Ascending aorta (tissue), 2 donors: Measurements from ENCODE around the gene ZFYVE9. TPM values are rescaled to one million over a fixed set of nuclear protein-coding genes. Genes with fewer than 3 reads are reported as not detected.

Experiments used
- DNase-seq, 2 donors: peaks; one replicate each; pipeline ENCODE4 v3.0.0-alpha.2; 2019; ENCODE audit warnings: low spot score in 2 of 2
- H3K27ac ChIP-seq, 2 donors: fragments of 200-600 bp; sonication (generic); one replicate each; pipeline ENCODE4 v1.5.1; 2016 to 2017; ENCODE audit warnings: mild to moderate bottlenecking in 1 of 2
- H3K27me3 ChIP-seq: fragments of 200-600 bp; sonication (generic); one replicate; pipeline ENCODE4 v1.5.1; 2017
- H3K36me3 ChIP-seq, 2 donors: fragments of 200-600 bp; sonication (generic); one replicate each; pipeline ENCODE4 v1.5.1; 2016
- H3K4me1 ChIP-seq, 2 donors: fragments of 200-600 bp; sonication (generic); one replicate each; pipeline ENCODE4 v1.5.1; 2016 to 2017; ENCODE audit warnings: mild to moderate bottlenecking in 1 of 2
- H3K4me3 ChIP-seq, 2 donors: fragments of 200-600 bp; sonication (generic); one replicate each; pipeline ENCODE4 v1.5.1; 2016 to 2017; ENCODE audit warnings: mild to moderate bottlenecking in 1 of 2
- H3K9me3 ChIP-seq, 2 donors: fragments of 200-600 bp; sonication (generic); one replicate each; pipeline ENCODE4 v1.5.1; 2016
- CTCF ChIP-seq, 3 experiments: fragments of 200-600 bp in 2 of 3; fragments of 450-650 bp in 1 of 3; sonication (generic) in 2 of 3; IDR thresholded peaks; one replicate each; pipeline ENCODE4 v1.5.1; 2016 to 2019; ENCODE audit warnings: antibody characterized with exemption in 3 of 3, mild to moderate bottlenecking in 1 of 3, moderate library complexity in 1 of 3
- intact Hi-C: fragments of 100-400 bp; cut with DNase I; formaldehyde crosslinking; loops from one replicate; pipeline ENCODE4 v1.15.1; 2023
- total RNA-seq: library from RNA; depleted of rRNA; stranded (reverse); fragments of >200 nt; gene quantifications from one replicate; pipeline ENCODE4 v1.1.0, GENCODE V29; 2016

Gene ZFYVE9
- total RNA-seq, 1 donor from 2014 or later, result 8.1 TPM

- Histone ChIP-seq H3K4me3 (no peak overlapping the region), H3K27me3 (no peaks in the 10 kb centered on the region), H3K27ac (no peak overlapping the region), H3K4me1 (no peaks in the 10 kb centered on the region), H3K9me3 (no peaks in the 10 kb centered on the region), H3K36me3 (no peaks in the 10 kb centered on the region)
- intact Hi-C loops, result no loop called here
- no peak for DNase-seq
- TF ChIP-seq CTCF (IDR thresholded peaks at IDR 0.05), result no peak
Measured at GRCh38 chr1:52321061-52321460, 179.2 kb downstream of the ZFYVE9 start.

GRCh38 chr1:52323731-52324130 is 181.8 kb downstream of the ZFYVE9 start:
- H3K27me3 ChIP-seq, result no peaks in the 10 kb centered on the region
- intact Hi-C loops, result no loop called here
- no peak for DNase-seq
- H3K4me3 ChIP-seq, result no peak overlapping the region
- no peaks in the 10 kb centered on the region for H3K9me3 ChIP-seq
- no peak overlapping the region for H3K27ac ChIP-seq
- no peak for TF ChIP-seq CTCF (IDR thresholded peaks at IDR 0.05)
- H3K4me1 ChIP-seq, result no peaks in the 10 kb centered on the region
- no peaks in the 10 kb centered on the region for H3K36me3 ChIP-seq

- no peaks in the 10 kb centered on the region for H3K9me3 ChIP-seq
- H3K27me3 ChIP-seq, result no peaks in the 10 kb centered on the region
- H3K27ac ChIP-seq, result no peak overlapping the region
- H3K36me3 ChIP-seq, result no peaks in the 10 kb centered on the region
- intact Hi-C loops, result no loop called here
- TF ChIP-seq CTCF (IDR thresholded peaks at IDR 0.05), result no peak
- no peak overlapping the region for H3K4me3 ChIP-seq
- no peak for DNase-seq
- no peaks in the 10 kb centered on the region for H3K4me1 ChIP-seq
Measured at GRCh38 chr1:52325786-52326185, 183.9 kb downstream of the ZFYVE9 start.

- peaks cover 0 to 3% of the 10 kb centered on the region in 2 donors for H3K36me3 ChIP-seq
- TF ChIP-seq CTCF (IDR thresholded peaks at IDR 0.05), result no peak
- no peaks in the 10 kb centered on the region for H3K27me3 ChIP-seq
- H3K27ac ChIP-seq, result no peak overlapping the region
- no peak for DNase-seq
- intact Hi-C loops, result no loop called here
- no peaks in the 10 kb centered on the region for H3K4me1 ChIP-seq
- H3K4me3 ChIP-seq, result no peak overlapping the region
- no peaks in the 10 kb centered on the region for H3K9me3 ChIP-seq
Measured at GRCh38 chr1:52328615-52329014, 186.7 kb downstream of the ZFYVE9 start.

GRCh38 chr1:52332411-52332810 is 190.5 kb downstream of the ZFYVE9 start:
- Histone ChIP-seq H3K4me1 (no peaks in the 10 kb centered on the region), H3K9me3 (no peaks in the 10 kb centered on the region), H3K27ac (no peak overlapping the region), H3K36me3 (peaks cover 0 to 34% of the 10 kb centered on the region in 2 donors), H3K27me3 (no peaks in the 10 kb centered on the region), H3K4me3 (no peak overlapping the region)
- no peak for TF ChIP-seq CTCF (IDR thresholded peaks at IDR 0.05)
- DNase-seq, result no peak
- intact Hi-C loops, result no loop called here

- intact Hi-C loops, result no loop called here
- H3K4me3 ChIP-seq, result no peak overlapping the region
- H3K36me3 ChIP-seq, result peaks cover 4 to 56% of the 10 kb centered on the region in 2 donors
- no peaks in the 10 kb centered on the region for H3K27me3 ChIP-seq
- no peak for DNase-seq
- no peak for TF ChIP-seq CTCF (IDR thresholded peaks at IDR 0.05)
- no peaks in the 10 kb centered on the region for H3K4me1 ChIP-seq
- no peaks in the 10 kb centered on the region for H3K9me3 ChIP-seq
- H3K27ac ChIP-seq, result no peak overlapping the region
Measured at GRCh38 chr1:52334906-52335528, 193.1 kb downstream of the ZFYVE9 start.
